ENCODE data around the gene NRDC.

Gene NRDC

DNA sequence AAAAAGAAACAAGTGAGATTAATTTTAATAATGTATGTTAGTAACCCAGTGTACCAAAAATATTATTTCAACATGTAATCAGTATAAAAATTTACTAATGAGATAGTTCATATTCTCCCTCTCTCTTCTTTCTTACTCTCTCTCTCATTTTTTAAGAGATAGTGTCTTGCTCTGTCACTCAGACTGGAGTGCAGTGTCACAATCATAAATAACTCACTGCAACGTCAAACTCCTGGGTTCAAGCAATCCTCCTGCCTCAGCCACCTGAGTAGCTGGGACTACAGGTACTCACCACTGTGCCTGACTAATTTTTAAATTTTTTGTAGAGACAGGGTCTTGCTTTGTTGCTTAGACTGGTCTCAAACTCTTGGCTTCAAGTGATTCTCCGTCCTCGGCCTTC is 123.9 kb downstream of the NRDC start:
- no peak for DNase-seq

DNA sequence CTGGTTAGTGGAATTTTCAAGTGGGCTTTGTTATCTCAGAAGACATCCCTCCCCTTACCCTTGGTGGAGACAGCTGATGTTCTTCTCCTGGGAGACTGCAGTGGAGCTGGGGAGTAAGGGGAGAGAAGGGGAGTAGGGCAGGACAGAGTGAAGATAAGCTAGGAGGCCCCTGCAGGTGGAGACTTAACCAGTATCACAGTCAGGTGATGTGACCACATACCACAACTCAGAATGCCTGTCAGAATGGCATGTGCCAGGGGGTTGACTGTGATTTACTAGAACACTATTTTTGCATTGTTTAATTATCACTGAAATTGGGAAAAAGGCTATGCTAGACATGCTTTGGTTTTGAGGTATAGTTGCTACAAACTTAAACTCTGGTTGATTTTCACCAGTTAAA is 124.6 kb downstream of the NRDC start:
- no peak for DNase-seq

DNA sequence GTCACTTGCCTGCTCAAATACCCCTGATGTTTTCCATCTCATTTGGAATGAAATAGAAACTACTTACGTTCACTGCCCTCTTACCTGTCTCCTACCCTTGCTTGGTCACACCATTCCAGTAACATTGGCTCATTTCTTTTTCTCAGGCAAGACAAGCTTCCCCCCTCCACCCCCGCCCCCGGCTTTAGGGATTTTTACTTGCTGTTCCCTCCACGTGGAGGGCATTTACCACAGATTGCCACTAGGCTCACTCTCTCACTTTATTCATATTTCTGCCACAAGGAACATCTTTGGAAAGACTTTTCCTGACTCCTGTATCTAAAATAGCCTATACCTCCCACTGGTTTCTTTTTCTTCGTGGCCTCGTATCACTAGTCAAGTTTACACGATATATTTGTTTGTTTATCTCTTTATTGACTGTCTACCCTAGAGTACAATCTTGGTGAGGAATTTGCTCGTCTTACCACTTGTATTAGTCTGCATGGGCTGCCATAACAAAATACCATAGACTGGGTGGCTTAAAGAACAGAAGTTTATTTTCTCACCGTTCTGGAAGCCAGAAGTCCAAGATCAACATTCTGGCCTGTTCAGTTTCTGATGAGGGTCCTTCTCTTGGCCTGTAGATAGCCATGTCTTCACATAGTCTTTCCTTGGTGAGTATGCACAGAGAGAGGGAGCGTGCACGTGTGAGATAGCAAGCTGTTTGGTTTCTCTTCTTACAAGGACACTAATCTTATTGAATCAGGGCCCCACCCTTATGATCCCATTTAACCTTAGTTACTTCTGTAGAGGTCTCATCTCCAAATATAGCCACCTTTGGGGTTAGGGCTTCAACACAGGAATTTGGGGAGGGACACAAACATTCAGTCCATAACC is 126.2 kb downstream of the NRDC start:
- no peak for DNase-seq

DNA sequence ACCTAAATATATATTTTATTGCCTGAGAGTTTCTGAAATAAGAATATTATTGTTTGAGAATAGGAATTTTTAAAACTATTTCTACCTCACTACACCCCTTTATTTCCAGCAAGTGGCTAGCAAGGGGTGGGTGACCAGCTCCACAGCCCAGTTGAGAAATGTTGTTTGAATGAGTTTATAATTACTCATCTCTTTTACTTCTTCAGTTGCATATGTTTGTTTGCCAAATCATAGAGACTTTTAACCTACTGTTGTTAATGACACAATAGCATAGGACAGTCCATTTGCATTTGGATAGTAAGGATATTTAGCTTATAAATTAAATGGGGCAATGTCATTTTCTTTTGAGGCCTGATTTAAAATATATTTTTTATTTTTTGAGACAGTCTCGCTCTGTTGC is 127.8 kb downstream of the NRDC start:
- DNase-seq = no peak

DNA sequence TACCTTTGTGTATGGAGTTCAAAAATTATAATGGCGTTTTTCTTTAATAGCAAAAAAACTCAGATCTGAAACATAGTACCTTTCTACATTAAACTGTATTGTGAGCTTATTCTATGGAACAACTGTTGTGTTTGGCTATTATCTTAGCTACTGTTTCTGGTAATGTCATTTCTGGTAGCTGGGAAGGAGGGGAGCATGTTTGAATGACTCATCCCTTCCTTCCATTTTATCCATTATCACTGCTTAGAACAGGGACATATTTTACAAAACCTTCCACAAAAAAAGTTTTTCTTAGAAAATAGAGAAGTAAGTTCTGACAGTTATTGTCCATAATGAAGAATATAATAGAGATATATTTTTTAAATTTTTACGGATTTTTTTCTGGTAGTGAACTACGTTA is 128.3 kb downstream of the NRDC start:
- no peak for DNase-seq

DNA sequence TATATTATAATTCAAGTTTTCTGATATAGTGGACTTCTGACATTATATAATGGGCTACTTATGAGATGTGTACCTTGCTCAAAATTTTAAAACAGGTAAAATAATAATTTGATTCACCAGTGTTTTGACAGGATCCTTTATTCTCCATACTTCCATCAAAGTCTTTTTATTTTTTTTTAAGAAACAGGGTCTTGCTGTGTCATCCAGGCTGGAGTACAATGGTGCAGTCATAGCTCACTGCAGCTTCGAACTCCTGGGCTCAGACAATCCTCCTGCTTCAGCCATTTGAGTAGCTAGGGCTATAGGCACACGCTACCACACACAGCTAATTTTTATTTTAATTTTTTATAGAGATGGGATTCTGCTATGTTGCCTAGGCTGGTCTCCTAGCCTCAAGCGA is 129.4 kb downstream of the NRDC start:
- no peak for DNase-seq

DNA sequence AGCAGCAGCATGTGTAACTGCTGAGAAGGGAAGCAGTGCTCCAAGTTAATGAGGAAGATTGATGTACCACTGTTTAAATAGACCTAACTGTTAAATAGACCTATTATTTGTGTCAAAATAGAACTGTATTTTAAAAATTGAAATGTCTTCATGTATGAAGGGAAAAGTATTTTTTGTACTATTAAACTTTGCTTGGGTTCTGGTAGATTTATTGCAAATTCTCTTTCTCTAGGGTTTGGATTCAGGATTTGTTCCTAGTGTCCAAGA is 133.3 kb downstream of the NRDC start:
- no peak for DNase-seq

DNA sequence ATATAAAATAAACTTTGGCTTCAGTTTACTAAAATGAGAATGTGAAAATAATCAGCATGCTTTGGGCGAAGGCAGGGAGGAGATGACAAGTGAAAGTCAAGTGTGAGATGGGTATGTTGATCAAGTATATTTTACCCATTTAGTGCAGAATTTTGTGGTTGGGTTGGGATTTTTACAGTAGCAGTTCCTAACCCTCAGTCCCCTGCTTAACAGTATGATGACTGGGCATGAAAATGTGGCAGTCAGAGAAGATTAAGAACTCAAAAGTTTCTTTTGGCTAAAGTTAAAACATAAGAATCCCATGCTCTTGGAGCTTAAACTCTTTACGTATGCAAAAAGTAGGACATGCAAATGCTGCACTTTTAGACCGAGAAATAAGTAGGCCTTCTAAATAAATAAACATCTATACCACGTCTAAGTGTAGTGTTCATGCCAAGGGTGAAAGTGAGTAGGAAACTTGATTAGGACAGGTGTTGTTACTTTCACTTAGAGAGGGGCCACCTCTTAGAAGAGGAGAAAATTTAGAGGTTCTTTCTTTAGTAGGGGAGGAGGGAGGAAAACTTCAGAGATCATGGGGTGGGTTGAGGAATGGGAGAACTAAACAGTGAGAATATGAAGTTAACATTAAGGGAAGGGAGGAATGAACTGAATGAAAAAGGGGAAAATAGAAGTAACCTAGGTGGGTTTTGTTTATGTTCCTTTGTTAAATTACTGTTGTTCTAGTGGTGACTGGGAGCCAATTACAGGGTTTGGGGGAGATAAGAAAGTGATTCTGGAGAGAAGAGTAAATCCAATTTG is 133.8 kb downstream of the NRDC start:
- DNase-seq = no peak

DNA sequence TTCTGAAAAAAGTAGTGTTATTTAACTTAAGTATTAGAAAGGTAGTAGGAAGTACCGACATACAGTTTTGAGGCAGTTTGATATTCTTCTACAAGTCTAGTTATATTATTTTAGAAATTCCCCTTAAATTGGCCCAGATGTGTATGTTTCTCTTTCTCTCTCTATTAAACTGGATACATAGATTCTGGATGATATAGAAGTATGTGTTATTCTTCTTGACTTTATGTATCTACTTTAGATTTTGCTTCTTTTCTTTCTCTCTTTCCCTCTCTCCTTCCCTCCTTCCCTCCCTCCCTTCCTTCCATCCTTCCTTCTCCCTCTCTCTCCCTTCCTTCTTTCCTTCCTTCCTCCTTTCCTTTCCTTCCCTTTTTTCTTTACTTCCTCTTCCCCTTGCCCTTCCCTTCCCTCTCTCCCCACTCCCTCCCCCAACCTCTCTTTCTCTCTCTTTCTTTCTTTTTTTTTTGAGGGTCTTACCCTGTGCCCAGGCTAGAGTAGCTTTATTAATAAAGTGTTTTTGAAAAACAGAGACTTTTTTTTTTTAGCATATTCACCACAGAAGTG is 137.3 kb downstream of the NRDC start:
- no peak for DNase-seq

DNA sequence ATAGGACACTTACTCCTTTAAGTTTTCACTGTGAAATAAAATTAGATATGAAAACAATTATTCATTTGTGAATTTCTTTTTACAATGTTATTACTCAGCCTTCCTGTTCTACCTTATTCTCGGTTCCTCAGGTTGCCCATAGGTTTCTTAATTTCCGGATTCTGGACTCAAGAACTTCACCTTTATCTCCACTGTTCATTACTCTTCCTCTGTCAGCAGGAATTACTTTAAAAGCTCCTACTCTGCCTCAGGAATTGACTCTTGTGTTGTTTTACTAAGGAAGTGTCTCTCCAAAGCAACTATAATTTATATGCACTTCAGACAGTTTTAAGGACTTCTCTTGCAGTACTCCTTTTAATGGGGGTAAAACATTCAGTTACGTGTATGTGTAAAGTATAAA is 137.9 kb downstream of the NRDC start:
- no peak for DNase-seq

Data from CD4-positive, alpha-beta T cell treated with Interleukin-1 beta for 1 hour (primary cell).